Activated naive CD4-positive, alpha-beta T cell treated with Interleukin-2 at 50 U/mL for 16 hours (primary cell): Measurements from ENCODE around the gene FNDC11.

ENCODE experiments used
- DNase-seq: peaks from one replicate; pipeline ENCODE4 v3.0.0-alpha.2; 2020

Gene FNDC11

GRCh38 chr20:63525971-63526370 is 28.0 kb upstream of the FNDC11 start:
- DNase-seq: no peak

DNA sequence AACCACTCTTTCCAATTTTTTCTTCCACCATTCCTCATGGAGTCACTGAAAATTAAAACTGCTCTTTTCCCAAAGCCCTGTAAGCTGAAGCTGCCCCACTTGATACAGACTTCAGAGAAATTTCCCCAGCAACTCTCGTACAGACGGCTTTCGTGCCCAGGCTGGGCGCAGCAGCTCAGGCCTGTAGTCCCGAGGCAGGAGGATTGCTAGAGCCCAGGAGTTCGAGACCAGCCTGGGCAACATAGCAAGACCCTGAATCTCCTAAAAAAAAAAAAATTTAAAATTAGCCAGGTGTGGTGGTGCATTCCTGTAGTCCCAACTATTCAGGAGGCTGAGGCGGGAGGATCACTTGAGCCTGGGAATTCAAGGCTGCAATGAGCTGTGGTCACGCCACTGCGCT is 26.8 kb upstream of the FNDC11 start:
- DNase-seq: no peak

DNA sequence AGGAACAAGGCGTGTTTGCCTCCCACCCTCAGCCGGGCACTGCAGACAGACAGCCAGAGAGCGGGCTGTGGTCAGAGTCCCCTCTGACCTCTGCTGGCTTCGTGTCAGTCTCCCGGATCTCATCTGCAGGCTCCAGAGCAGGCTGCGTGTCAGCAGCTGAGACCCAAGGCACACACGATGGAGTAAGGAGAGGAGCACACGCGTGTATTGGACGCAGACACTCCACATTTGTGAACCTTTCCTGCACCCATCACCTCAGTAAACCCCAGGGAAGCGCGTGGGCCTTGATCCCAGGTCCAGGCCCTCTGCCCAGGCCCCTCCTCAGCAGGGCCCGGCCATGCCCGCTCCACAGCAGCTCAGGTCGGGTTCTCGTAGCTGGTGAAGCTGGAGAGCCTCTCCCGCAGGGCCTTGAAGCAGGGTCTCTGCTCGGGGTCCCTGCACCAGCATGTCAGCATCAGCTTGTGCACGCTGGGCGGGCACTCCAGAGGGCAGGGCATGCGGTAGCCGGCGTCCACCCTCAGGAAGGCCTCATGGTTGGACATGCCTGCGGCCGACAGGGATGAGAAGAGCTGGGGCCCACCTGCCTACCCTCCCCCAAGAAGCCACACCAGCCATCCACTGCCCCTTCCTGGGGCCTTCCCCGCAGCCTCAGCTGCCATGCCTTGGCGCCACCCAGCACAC is 24.6 kb upstream of the FNDC11 start:
- DNase-seq: no peak

- no peak for DNase-seq
These were observed 23.8 kb upstream of the FNDC11 start for GRCh38 chr20:63529861-63530787.

DNA sequence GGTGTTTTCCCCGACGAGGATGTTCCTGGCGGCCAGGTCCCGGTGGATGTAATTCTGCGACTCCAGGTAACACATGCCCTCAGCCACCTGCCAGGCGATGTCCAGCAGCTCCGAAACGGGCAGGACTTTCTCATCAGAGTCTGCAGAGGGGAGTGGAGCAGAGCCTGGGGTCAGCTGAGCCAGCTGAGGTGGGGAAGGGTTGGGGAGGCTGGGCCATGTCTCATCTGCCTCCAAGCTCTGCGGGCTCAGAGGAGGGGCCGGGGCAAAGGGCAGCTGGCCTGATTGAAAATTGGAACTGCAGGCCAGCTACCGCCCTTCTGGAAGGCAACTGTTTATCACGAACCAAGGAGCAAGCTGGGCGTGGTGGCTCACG is 23.2 kb upstream of the FNDC11 start:
- DNase-seq: no peak

- no peak for DNase-seq
These were observed 22.1 kb upstream of the FNDC11 start for GRCh38 chr20:63531686-63532448.

DNA sequence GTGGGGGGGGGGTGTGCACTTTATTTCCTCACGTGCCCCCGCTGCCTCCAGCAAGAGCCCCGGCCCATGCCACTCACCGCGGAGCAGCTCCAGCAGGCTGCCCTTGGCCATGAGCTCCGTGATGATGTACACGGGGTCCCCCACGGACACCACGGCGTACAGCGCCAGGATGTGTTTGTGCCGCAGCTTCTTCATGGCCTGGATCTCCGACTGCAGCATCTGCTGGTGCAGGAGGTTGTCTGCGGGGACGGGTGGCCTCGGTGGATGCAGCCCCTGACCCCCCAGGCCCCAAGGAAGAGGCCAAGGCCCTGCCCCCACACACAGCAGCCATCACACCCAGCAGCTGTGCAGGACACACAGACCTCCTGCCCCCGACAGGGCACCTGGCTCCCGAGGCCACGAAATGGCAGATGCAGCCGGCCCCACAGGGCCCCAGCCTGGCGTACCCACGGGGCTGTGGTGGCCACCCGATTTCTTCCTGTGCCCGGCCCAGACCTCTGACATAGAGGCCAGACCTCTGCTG is 21.4 kb upstream of the FNDC11 start:
- no peak for DNase-seq

DNA sequence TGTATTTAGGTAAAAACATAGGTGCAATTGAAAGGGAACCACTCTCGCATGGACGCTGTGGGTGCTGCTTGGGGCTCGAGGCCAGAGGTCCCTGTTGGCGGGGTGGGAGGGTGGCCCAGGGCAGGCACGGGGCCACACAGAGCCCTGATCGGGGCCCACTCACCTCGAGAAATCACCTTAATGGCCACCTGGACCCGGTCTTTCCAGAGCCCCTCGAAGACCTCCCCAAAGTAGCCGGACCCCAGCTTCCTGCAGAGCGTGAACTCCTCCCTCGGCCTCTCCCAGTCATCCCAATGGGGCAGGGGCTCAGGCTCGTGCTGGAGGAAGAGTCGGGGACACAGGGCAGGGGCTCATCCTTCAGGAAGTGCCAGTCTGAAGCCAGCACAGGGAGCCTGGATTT is 20.6 kb upstream of the FNDC11 start:
- no peak for DNase-seq

- no peak for DNase-seq
These were observed 20.0 kb upstream of the FNDC11 start for GRCh38 chr20:63533871-63534393.

- no peak for DNase-seq
These were observed 19.5 kb upstream of the FNDC11 start for GRCh38 chr20:63534427-63534830.

DNA sequence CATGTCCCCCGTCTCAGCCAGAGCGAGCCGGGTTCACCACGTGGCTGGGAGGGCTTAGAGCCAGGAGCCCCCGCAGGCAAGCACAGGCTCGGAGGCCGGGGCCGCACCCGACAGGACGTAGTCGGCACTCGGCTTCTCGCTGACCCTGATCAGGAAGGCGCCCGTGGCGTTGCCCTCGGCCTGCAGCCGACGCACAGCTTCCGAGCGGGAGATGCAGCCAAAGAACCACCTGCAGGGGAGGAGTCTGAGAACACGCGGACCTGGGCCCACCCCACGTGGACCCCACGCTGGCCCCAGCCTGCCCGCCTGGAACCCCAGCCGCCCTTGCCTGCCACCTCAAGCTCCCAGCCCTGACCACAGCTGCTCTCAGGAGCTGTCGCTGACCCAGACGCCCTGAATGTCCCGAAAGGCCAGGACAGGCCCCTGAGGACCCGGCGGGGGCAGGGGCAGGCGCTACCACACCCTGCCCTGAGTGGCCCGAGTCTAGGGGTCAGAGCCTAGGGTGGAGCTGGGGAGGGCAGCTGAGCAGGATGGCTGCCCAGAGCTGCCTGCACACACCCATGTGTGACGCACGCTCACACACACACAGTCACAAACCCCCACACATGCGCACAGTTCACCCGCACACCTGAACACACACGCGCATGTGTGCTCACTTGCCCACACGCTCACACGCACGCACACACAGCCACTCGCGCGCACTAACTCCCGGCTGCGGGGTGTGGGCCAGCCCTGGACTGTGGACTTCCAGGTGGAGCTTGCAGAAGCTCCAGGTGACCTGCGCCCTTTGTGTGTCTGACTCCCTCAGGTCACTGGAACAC is 18.9 kb upstream of the FNDC11 start:
- no peak for DNase-seq

DNA sequence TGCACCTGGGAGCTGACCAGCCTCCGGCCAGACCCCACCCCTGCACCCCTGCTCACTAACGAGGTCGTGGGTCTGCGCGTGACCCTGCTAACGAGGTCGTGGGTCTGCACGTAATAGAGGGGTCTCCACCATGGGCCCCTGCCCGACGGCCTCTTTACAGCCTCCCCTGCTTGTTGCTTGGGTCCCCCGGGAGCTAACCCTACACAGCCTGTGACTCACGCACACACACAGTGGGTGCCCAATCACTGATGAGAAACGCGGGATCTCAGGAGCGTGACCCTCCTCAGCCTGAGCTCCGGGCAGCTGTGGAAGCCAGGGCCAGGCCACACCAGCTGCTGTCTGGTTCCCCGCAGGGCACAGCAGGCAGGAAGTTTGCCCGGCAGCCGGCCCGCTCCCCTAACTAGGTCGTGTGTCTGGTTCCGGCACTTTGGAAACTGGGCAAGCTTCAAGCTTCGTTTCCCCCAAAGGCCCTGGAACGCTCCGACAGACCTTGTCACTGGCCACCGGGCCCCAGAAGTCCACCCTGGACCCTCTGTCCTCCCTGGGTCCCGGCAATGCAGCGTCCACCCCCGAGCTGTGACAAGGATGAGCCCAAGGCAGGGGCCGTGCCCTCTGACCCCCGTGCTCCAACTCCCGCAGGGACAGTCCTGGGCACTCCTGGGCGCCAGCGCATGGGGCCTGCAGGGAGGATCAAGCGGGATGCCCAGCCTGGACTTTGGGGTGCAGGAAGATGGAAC is 17.6 kb upstream of the FNDC11 start:
- no peak for DNase-seq

DNA sequence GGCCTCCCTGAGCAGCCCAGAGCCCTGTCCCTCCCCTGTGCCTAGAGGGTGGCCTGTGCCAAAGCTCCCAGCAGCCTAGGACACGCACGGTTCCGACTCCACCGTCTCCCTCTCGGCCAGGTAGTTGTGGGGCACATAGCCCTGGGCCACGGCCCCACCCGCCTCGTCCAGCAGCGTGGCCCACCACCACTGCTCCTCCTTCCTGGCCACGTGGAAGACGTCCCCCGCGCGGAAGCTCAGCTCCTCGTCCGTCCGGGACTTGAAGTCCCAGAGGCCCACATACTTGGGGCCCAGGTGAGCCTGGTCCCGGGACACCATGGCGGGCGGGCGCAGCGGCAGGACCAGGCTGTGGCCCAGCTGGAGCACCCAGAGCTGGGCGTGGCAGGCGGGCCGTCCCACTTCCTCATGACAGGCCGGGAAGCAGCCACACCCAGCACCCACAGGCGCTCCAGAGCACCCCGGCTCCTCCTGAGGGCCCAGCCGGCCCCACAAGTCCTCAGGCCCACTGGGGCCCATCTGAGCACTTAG is 16.9 kb upstream of the FNDC11 start, which contains the start of gene PTK6:
PTK6 (minus strand) TSS at position 380 of the 528 bp plus-strand sequence; CDS start at position 318, 62 bp downstream.
- no peak for DNase-seq

DNA sequence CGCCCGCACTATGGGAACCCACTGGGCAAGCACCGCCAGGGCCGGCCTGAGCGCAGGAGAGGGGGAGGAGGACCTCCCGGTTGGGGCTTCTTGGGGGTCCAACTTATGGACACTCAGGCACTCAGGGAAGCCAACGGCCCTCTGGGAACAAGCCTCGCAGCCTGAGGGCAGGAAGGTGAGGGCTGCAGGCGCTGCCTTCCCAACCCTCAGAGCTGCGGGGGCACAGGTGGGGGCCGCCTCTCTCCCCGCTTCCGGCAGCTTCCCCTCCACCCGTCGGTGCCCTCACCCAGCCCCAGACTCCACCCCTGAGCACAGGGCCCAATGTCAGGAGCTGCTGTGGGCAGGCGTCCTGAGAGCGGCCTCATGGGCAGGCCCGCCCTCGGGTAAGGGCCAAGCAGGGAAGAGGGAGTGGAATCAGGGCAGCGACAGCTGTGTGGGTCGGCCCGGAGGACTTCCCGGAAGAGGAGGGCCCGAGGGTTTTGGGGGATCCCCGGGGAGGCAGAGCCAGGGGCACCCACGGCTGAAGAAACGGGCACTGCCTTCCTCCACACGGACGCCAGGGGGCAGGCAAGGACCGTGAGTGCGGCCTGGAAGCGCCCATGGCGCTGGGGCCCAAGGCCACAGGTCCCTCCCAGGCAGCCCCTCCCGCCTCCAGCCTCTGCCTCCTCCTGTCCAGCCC is 16.3 kb upstream of the FNDC11 start:
- peak; percentile 96 for DNase-seq

GRCh38 chr20:63538204-63539091 is 15.5 kb upstream of the FNDC11 start:
- peak; percentile 34 for DNase-seq

DNA sequence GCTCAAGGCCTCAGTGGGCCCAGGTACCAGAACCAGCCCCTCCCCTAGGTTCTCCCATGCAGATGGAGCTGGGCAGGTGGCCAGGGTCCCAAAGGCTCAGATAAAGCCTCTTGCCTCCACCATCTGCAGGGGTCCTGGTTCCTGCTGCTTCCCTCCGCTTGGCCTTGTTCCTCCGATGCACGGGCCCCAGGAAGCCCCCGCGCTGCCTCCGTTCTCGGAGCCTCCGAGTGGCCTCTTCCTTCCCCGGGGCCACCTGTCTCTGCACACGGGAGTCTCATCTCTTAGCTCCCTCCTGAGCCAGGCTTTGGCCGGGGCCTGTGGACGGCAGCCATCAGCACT is 14.9 kb upstream of the FNDC11 start:
- DNase-seq: no peak

DNA sequence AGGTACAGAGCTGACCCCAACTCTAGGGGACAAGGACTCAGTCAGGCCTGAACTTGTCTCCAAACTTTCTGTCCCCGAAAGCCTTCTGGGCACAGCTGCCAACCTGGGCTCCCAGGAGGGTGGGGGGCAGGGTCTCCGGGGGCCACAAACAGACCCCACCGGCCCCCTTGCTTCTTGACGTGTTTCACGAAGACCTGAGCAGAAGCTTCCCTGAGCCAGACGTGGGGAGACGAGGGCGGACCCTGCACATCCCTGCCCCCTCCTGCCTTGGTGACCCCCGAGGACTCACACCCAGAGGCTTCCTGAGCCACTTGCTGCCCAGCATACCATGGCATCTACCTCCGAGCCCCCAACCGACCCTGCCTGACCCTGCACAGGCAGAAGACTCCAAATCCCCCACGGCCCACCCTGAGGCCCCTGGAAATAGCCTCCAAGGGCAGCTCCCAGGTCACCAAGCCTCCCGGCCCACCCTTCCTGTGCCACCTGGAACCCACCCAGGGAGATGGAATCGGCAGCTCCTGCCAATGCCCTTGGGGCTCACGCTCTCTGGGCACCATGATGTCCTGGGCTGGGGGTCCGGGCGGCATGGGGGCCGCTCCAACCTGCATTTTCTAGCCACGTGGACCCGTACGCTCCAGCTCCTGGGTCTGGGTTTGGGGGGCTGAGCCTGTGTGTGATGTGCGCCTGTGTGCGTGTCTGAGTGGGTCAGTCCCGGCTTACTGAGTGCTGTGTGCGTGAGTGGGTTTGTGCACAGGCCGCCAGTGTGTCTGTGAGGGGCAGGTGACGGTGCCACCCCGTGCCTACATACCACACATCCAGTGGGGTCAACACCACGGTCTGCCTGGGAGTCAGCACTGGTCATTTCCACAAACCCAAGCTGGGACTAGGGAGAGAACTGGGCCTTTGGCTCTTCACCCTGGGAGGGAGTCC is 14.3 kb upstream of the FNDC11 start:
- no peak for DNase-seq
